Keratinocyte (primary cell): ENCODE data around the gene GUCY1A1. TPM values are rescaled to one million over a fixed set of nuclear protein-coding genes. Genes with fewer than 3 reads are reported as not detected.

Source experiments
- DNase-seq: peaks from one replicate; pipeline ENCODE4 v3.0.0-alpha.2; 2011; ENCODE audit warnings: low read depth, missing footprints, low spot score
- FAIRE-seq: peaks from 2 replicates; lab custom pipeline; 2011; peaks lifted over from hg19 to GRCh38; lab: Jason Lieb, UNC
- H2AFZ ChIP-seq: 2 replicates; pipeline ENCODE4 v1.6.0; 2012; ENCODE audit warnings: low read length, control low read depth, inconsistent platforms; ENCODE audit not compliant: control insufficient read depth
- H3K27ac ChIP-seq: 2 replicates; pipeline ENCODE4 v1.5.1; 2011; ENCODE audit warnings: low read length; ENCODE audit not compliant: control insufficient read depth, insufficient read depth
- H3K27me3 ChIP-seq: 3 replicates; pipeline ENCODE4 v1.6.0; 2011; ENCODE audit warnings: low read length; ENCODE audit not compliant: control insufficient read depth, insufficient read depth; ENCODE audit errors: extremely low read depth
- H3K36me3 ChIP-seq, 2 experiments: 2 replicates in 1 of 2; 3 replicates in 1 of 2; pipeline ENCODE4 v1.5.1; 2011; ENCODE audit warnings: low read length in 2 of 2, mild to moderate bottlenecking in 1 of 2; ENCODE audit not compliant: control insufficient read depth in 2 of 2, insufficient read depth in 2 of 2; ENCODE audit errors: extremely low read depth in 1 of 2
- H3K4me1 ChIP-seq: 3 replicates; pipeline ENCODE4 v1.5.1; 2011; ENCODE audit warnings: low read length; ENCODE audit not compliant: control insufficient read depth, insufficient read depth; ENCODE audit errors: extremely low read depth
- H3K4me2 ChIP-seq: 3 replicates; pipeline ENCODE4 v1.6.0; 2011; ENCODE audit warnings: low read depth, low read length; ENCODE audit not compliant: control insufficient read depth, insufficient read depth; ENCODE audit errors: extremely low read depth
- H3K4me3 ChIP-seq, 3 experiments: fragments of 200-600 bp in 1 of 3; sonication (generic) in 1 of 3; 2 replicates in 2 of 3; 3 replicates in 1 of 3; pipeline ENCODE4 v1.5.1; 2011 to 2016; ENCODE audit warnings: low read length in 3 of 3, mild to moderate bottlenecking in 3 of 3, control low read depth in 2 of 3, inconsistent platforms in 1 of 3, low read depth in 1 of 3, mixed read lengths in 1 of 3, mixed run types in 1 of 3, moderate library complexity in 1 of 3; ENCODE audit not compliant: control insufficient read depth in 2 of 3, insufficient read depth in 2 of 3; ENCODE audit errors: extremely low read depth in 1 of 3
- H3K79me2 ChIP-seq: 2 replicates; pipeline ENCODE4 v1.6.0; 2012; ENCODE audit warnings: low read length; ENCODE audit not compliant: control insufficient read depth, insufficient read depth
- H3K9ac ChIP-seq: 3 replicates; pipeline ENCODE4 v1.6.0; 2011; ENCODE audit warnings: low read length; ENCODE audit not compliant: control insufficient read depth, insufficient read depth; ENCODE audit errors: extremely low read depth
- H3K9me1 ChIP-seq: 3 replicates; pipeline ENCODE4 v1.6.0; 2011; ENCODE audit warnings: low read length; ENCODE audit not compliant: control insufficient read depth, insufficient read depth; ENCODE audit errors: extremely low read depth
- H3K9me3 ChIP-seq: 2 replicates; pipeline ENCODE4 v1.5.1; 2012; ENCODE audit warnings: low read depth, low read length; ENCODE audit not compliant: control insufficient read depth
- H4K20me1 ChIP-seq: 3 replicates; pipeline ENCODE4 v1.6.0; 2011; ENCODE audit warnings: low read length; ENCODE audit not compliant: control insufficient read depth, insufficient read depth; ENCODE audit errors: extremely low read depth
- CTCF ChIP-seq, 3 experiments: IDR thresholded peaks in 1 of 3; conservative IDR thresholded peaks in 1 of 3; optimal IDR thresholded peaks in 1 of 3; 2 replicates in 2 of 3; 3 replicates in 1 of 3; pipeline versions ENCODE3 to v1.5.1; 2011; ENCODE audit warnings: low read length in 3 of 3, mild to moderate bottlenecking in 3 of 3, moderate library complexity in 2 of 3, control low read depth in 1 of 3, inconsistent platforms in 1 of 3; ENCODE audit not compliant: insufficient read depth in 2 of 3; ENCODE audit errors: extremely low read depth in 1 of 3
- EZH2 ChIP-seq: IDR thresholded peaks from one replicate; pipeline ENCODE4 v1.6.1; 2012; ENCODE audit warnings: inconsistent platforms, mild to moderate bottlenecking, low read length, moderate library complexity
- dilution Hi-C: fragments of 300-500 bp; cut with MboI; formaldehyde crosslinking; loops from one replicate; pipeline ENCODE4 v1.7.0; 2020; ENCODE audit warnings: low sequenced_read_pairs; ENCODE audit not compliant: extremely low pct_ligation_motif_present
- polyA plus RNA-seq, 5 experiments: library from polyadenylated mRNA; depleted of rRNA in 3 of 5; stranded (reverse) in 3 of 5; stranded (forward) in 1 of 5; unstranded in 1 of 5; fragments of >200 nt; gene quantifications; 1 replicate in 1 of 5; 2 replicates in 3 of 5; 3 replicates in 1 of 5; pipeline versions ENCODE4 v1.2.1 to v1.2.3, GENCODE V29; 2011 to 2012; ENCODE audit warnings: missing spikeins in 2 of 5, low read depth in 1 of 5, low replicate concordance in 1 of 5

GUCY1A1 gene
- polyA plus RNA-seq, 1 donor (not counting 4 experiments of a cell fraction or from before 2014, with no cell fraction given) = 0.05 TPM

- H3K4me3 ChIP-seq = no peak overlapping the region
- no peaks in the 10 kb centered on the region for H3K9me1 ChIP-seq
- no peak overlapping the region for H3K4me2 ChIP-seq
- no peaks in the 10 kb centered on the region for H4K20me1 ChIP-seq
- H3K9me3 ChIP-seq = no peaks in the 10 kb centered on the region
- no peaks in the 10 kb centered on the region for H3K36me3 ChIP-seq
- no peak for TF ChIP-seq EZH2
- no peak for TF ChIP-seq CTCF (optimal IDR thresholded peaks at IDR 0.05 in 1 of 3, IDR thresholded peaks at IDR 0.05 in 1 of 3, conservative IDR thresholded peaks at IDR 0.05 in 1 of 3; ENCODE audit: extremely low read depth in 1 of 3, insufficient read depth in 2 of 3, low read length in 3 of 3)
- DNase-seq (no peak), FAIRE-seq (no peak)
- no peaks in the 10 kb centered on the region for H3K27me3 ChIP-seq
- H2AFZ ChIP-seq = no peak overlapping the region
- no peak overlapping the region for H3K9ac ChIP-seq
- dilution Hi-C loops = no loop called here
- H3K4me1 ChIP-seq = no peaks in the 10 kb centered on the region
- H3K27ac ChIP-seq = no peak overlapping the region
- H3K79me2 ChIP-seq = no peaks in the 10 kb centered on the region
Measured at GRCh38 chr4:155693015-155693663, 26.5 kb downstream of the GUCY1A1 start.

- no peak for FAIRE-seq
- H3K27ac ChIP-seq = no peak overlapping the region
- DNase-seq = no peak
- H3K4me1 ChIP-seq = no peaks in the 10 kb centered on the region
- no peaks in the 10 kb centered on the region for H4K20me1 ChIP-seq
- H3K36me3 ChIP-seq = no peaks in the 10 kb centered on the region
- no peak overlapping the region for H3K9ac ChIP-seq
- no peak overlapping the region for H2AFZ ChIP-seq
- H3K9me3 ChIP-seq = no peaks in the 10 kb centered on the region
- dilution Hi-C loops = no loop called here
- H3K9me1 ChIP-seq = no peaks in the 10 kb centered on the region
- no peak overlapping the region for H3K4me2 ChIP-seq
- no peaks in the 10 kb centered on the region for H3K27me3 ChIP-seq
- TF ChIP-seq CTCF (optimal IDR thresholded peaks at IDR 0.05 in 1 of 3, IDR thresholded peaks at IDR 0.05 in 1 of 3, conservative IDR thresholded peaks at IDR 0.05 in 1 of 3; ENCODE audit: extremely low read depth in 1 of 3, insufficient read depth in 2 of 3, low read length in 3 of 3) = no peak
- no peak for TF ChIP-seq EZH2
- no peaks in the 10 kb centered on the region for H3K79me2 ChIP-seq
- H3K4me3 ChIP-seq = no peak overlapping the region
Measured at GRCh38 chr4:155694100-155694785, 27.6 kb downstream of the GUCY1A1 start.
